ENCODE results near the gene COLQ.

The COLQ gene

GRCh38 chr3:15454965-15455364, 66.5 kb downstream of the COLQ start:
- DNase-seq (ENCODE audit: low spot score) = no peak

DNA sequence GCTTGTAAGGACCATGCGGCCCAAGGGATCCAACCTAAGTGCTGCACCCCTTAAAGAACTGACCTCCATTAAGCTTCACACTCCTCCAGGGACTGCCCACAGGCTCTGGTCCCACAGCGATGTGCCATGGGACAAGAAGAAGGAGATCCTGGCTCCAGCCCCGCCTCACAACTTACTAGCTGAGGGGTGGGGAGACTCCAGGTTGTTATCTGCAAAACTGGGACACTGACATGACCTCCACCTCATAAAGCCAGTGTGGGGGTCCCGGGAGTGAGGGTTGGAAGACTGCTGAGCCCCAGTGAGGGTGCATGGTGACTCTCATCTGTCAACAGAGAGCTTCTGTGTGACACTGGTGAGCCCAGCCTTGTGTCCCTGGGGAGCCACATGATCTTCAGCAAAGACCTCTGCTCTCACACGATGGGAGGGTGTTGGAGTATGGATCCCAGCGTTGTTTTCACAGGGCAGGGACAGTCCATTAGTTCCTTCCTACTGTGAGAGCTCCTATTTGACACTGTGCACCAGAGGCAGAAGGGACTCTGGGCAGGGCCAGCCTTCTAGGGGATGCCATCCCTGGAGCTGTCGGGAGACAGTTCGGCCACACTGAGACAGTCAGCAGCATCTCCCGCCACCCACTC, 67.4 kb downstream of the COLQ start:
- DNase-seq (ENCODE audit: low spot score) = no peak

- no peak for DNase-seq (ENCODE audit: low spot score)
These were observed 68.0 kb downstream of the COLQ start for GRCh38 chr3:15453501-15453900.

- DNase-seq (ENCODE audit: low spot score) = no peak
These were observed 68.5 kb downstream of the COLQ start for GRCh38 chr3:15452961-15453360.

GRCh38 chr3:15452156-15452555, 69.3 kb downstream of the COLQ start:
- DNase-seq (ENCODE audit: low spot score) = no peak

DNA sequence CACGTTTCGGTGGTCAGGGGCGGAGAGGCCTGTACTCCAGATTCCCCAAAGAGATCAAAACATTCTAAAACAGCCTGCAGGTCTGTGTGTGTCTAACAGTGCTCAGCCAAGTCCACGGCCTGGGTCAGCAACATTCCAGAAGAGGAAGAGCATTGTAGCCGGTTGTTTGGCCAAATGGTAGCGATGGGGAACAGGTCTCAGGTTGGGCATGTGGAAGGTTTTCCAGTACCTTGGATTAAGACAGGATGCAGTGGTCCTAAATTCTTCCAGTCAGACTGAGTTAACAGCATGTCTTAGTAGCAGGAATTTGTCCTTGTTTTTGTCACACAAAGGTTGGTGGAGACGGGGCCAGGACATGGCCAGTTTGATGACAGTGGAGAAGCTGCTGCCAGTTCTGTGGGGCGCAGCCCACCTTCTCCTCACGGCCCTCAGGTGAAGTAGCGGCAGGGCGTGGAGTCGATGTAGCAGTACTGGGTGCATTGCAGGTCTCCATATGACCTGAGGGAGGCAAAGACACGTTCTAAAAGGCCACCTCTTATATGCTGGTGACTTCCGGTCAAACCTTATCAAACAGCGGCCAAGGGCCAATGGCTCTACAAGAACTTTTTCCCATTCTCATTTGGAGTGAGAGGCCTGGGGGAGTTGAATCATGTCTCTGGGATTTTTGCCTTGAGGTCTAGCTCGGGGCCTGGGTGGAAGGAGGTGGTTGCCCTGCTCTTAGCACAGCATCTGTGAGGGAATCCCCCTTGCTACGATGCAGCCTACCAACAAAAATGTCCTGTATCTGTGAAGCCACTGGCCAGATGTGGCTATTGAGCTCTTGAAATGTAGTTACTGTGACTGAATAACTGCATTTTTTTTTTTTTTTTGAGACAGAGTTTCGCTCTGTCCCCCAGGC, 70.0 kb downstream of the COLQ start:
- DNase-seq (ENCODE audit: low spot score) = no peak

DNA sequence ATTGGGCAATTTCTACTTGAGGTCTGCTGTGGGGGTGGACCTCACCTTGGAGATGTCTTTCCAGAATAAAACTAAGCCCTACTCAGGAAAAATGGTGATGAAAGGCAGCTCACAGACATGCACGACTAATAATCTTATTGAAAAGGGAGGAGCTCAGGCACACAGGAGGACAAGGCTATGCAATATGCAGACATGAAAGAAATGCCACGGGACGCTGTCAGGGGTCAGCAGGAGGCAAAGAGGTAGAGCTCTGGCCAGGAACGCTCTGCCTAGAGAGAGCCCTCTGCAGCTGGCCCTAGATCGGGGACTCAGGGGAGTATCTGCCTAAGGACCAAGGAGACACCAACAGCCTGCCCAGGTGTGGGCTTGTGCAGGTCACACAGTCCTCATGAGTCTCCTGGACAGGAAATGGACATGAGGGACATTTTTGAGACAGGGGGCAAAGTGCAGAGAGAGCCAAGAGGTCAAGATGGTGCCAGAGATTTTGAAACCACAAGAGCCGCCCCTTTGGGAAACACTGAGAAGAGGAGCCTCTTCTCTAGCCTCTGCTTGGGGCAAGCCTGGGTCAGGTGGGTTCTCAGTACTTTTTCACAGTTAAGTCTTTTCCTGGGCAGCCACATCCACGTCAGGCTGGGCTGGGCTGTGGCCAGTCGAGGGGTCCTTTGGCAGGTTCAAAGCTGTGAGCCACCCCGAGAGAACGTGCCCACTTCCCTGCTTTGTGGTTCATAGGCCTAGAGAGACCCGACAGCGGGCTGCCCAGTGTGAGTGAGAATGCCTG, 70.9 kb downstream of the COLQ start:
- no peak for DNase-seq (ENCODE audit: low spot score)

- DNase-seq (ENCODE audit: low spot score) = no peak
These were observed 71.8 kb downstream of the COLQ start for GRCh38 chr3:15449489-15450224.

- DNase-seq (ENCODE audit: low spot score) = no peak
These were observed 77.5 kb downstream of the COLQ start for GRCh38 chr3:15443826-15444524.

DNA sequence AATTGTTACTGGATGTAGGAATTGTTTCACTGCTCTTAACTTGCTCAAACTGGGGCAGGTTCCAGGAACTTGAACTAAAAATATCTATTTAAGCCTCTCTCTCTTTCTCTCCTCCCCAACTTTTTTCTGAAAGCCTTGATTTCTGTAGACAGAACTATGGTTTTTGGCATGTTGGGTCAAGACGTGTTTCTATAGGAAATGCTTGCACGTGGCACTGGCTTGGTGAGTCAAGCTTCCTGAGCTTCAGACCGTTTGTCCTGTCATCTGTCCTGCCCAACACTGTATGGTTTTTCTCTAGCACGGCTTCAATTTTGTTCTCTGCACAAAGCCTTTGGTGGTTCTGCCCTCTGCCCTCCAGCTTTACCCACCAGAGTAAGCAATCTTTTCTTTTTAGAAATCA, 80.6 kb downstream of the COLQ start:
- peak; percentile 76 for DNase-seq (ENCODE audit: low spot score)

DNA sequence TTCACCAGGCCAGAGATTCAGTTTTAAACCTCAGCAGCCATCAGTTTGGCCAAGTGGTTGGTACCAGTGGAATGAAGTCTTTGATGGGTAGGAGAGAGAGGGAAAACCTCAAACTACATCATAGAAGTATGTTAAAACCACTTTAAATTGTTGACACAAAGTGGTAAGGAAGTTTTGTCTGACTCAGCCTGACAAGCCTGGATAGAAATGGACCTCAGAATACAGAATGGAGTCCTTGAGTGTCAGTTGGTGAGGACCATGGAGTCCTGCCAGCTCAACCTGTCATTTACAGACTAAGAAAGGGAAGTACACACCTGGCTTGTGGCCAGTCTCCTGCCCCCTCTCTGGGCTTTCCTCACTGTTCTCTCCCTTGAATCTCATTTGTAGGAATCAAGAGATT, 82.0 kb downstream of the COLQ start:
- no peak for DNase-seq (ENCODE audit: low spot score)

- DNase-seq (ENCODE audit: low spot score) = no peak
These were observed 82.5 kb downstream of the COLQ start for GRCh38 chr3:15438983-15439382.

DNA sequence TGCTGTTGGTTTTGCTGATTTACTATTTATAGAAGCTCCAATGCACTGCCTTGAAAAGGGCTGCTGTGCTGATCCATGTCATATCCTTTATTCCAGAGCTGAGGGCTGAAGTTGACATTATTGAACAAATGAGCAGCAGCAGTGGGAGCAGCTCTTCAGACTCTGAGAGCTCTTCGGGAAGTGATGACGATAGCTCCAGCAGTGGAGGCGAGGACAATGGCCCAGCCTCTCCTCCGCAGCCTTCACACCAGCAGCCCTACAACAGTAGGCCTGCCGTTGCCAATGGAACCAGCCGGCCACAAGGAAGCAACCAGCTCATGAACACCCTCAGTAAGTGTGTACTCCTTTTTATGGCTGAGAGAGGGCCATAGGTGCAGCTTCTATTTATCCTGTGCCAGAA, 85.3 kb downstream of the COLQ start:
- no peak for DNase-seq (ENCODE audit: low spot score)

- DNase-seq (ENCODE audit: low spot score) = no peak
These were observed 86.8 kb downstream of the COLQ start for GRCh38 chr3:15434756-15435155.

DNA sequence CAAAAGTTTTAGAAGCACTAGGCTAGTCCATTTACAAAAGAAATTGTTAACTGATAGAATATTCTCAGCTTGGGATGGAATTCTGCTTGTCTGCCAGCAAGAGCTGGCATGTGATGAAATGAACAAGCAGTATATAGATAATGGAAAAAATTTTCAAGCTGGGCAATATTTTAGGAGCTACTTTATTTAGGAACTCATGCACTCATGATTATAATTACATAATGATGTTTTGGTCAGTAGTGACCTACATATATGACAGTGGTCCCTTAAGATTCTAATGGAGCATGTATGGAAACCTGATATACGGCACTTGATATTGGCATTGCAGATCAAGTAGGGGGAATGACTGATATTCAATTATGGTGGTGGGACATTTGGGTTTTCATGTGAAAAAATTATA, 88.0 kb downstream of the COLQ start:
- no peak for DNase-seq (ENCODE audit: low spot score)

- no peak for DNase-seq (ENCODE audit: low spot score)
These were observed 90.2 kb downstream of the COLQ start for GRCh38 chr3:15431256-15431837.

DNA sequence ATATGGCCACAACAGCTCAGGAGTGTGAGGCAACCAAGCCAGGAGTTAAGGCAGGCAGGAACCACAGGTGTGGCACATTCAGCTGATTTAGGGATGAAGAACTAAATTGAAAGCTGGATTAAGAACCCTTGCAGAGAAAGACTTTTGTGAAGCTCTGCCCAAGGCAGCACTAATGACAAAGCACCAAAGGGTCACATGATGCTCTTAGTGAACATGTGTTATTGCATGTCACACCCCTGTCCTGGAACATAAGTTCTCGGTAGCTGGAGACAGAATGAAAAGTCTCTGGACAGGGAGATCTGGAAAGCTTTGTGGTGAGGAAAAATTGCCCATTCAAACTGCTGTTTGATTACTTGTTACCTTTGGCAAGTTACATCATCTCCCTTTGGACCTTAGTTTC, 90.9 kb downstream of the COLQ start:
- no peak for DNase-seq (ENCODE audit: low spot score)

GRCh38 chr3:15429080-15429479, 92.4 kb downstream of the COLQ start:
- DNase-seq (ENCODE audit: low spot score) = no peak

DNA sequence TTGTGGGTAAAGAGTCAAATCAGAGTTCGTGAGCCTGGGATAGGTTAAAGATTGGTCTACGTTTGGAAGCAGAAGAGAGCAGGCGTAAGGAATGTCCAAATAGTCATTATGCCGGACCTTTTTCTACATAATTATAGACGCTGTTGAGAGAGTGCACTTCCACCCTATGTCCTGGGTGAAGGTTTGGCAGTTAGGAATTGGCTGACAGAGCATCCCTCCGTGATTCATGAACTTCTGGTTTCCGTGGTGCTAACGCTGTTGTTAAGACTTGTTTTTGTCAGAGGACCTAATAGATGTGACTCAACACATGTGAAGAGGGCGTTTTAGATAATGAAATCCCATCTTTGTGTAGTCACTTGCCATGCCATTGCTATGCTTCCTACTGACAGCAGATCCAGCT, 93.0 kb downstream of the COLQ start:
- no peak for DNase-seq (ENCODE audit: low spot score)

GRCh38 chr3:15427981-15428380, 93.5 kb downstream of the COLQ start:
- DNase-seq (ENCODE audit: low spot score) = no peak

Data from kidney capillary endothelial cell (primary cell).